Uterus (tissue), 2 donors: ENCODE results near the gene PACSIN2.

ENCODE experiments used
- POLR2A ChIP-seq, 2 donors: fragments of 450-650 bp; IDR thresholded peaks; one replicate each; pipeline ENCODE4 v1.6.1; 2016; ENCODE audit warnings: antibody characterized with exemption in 2 of 2, mild to moderate bottlenecking in 1 of 2, moderate library complexity in 1 of 2
- TF ChIP-seq, protein P1 (sequence below), 4 experiments: fragments of 200-600 bp in 2 of 4; fragments of 450-650 bp in 2 of 4; sonication (generic) in 2 of 4; IDR thresholded peaks; one replicate each; pipeline ENCODE4 v1.5.1; 2016 to 2019; ENCODE audit warnings: antibody characterized with exemption in 4 of 4, mild to moderate bottlenecking in 2 of 4, moderate library complexity in 1 of 4

DNA sequence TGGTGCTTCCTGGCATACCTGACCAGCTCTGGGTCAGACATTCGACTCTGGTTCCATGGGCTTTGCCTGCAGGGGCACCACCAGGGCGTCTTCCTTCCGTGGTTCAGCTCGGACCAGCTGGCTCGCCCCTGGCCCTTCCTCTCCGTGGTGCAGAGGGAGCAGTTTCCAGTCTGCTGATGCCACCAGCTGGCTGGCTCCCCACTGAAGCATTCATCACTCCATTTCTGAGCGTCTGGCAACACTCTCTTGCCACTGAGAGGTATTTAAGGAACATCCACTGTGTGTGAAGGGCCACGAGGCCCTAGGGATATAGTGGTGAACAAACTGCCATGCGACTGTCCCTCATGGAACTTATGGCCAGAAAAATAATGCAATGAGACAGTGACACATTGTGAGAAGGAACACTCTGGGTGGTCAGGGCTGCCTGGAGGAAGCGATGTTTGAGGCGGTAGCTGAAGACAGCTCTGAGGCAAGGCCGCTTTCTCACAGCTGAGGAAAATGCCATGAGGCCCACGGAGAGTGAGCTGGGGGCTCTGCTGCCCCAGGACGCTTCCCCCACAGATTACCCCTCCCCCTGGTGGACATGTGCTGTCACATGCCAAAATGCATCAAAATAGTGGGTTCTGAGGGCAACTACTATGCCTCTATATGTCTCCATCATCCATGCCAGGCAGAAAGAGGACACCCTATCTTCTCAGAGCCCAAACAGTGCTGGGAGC lies 113.0 kb downstream of the PACSIN2 start:
- TF ChIP-seq, protein P1, sequence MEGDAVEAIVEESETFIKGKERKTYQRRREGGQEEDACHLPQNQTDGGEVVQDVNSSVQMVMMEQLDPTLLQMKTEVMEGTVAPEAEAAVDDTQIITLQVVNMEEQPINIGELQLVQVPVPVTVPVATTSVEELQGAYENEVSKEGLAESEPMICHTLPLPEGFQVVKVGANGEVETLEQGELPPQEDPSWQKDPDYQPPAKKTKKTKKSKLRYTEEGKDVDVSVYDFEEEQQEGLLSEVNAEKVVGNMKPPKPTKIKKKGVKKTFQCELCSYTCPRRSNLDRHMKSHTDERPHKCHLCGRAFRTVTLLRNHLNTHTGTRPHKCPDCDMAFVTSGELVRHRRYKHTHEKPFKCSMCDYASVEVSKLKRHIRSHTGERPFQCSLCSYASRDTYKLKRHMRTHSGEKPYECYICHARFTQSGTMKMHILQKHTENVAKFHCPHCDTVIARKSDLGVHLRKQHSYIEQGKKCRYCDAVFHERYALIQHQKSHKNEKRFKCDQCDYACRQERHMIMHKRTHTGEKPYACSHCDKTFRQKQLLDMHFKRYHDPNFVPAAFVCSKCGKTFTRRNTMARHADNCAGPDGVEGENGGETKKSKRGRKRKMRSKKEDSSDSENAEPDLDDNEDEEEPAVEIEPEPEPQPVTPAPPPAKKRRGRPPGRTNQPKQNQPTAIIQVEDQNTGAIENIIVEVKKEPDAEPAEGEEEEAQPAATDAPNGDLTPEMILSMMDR (IDR thresholded peaks at IDR 0.05), result no peak
- TF ChIP-seq POLR2A (IDR thresholded peaks at IDR 0.05), result no peak
